ENCODE results near the gene ANKRD33B.

The ANKRD33B gene

DNA sequence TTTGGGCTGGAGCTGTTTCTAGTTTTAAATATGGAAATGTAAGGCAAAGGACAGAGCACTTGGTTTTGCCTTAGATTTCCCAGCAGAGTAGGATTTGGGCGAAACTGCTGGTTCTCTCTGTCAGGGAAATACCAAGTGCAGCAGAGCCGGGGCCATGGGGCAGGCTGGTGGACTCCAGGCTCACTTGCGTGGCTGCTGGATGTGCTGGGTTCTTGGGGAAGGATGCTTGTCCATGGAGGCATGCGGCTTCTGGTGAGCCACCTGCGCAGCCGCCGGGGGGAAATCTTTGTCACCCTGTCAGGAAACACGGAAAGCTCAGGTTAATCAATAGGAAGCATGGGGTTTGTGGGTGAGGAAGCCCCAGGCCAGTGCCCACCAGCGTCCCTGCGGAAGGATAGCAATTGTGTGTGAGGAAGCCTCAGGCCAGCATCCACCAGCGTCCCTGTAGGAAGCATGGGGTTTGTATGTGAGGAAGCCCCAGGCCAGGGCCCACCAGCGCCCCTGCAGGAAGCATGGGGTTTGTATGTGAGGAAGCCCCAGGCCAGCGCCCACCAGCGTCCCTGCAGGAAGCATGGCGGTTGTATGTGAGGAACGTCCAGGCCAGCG is 117.1 kb downstream of the ANKRD33B start:
- DNase-seq: no peak

DNA sequence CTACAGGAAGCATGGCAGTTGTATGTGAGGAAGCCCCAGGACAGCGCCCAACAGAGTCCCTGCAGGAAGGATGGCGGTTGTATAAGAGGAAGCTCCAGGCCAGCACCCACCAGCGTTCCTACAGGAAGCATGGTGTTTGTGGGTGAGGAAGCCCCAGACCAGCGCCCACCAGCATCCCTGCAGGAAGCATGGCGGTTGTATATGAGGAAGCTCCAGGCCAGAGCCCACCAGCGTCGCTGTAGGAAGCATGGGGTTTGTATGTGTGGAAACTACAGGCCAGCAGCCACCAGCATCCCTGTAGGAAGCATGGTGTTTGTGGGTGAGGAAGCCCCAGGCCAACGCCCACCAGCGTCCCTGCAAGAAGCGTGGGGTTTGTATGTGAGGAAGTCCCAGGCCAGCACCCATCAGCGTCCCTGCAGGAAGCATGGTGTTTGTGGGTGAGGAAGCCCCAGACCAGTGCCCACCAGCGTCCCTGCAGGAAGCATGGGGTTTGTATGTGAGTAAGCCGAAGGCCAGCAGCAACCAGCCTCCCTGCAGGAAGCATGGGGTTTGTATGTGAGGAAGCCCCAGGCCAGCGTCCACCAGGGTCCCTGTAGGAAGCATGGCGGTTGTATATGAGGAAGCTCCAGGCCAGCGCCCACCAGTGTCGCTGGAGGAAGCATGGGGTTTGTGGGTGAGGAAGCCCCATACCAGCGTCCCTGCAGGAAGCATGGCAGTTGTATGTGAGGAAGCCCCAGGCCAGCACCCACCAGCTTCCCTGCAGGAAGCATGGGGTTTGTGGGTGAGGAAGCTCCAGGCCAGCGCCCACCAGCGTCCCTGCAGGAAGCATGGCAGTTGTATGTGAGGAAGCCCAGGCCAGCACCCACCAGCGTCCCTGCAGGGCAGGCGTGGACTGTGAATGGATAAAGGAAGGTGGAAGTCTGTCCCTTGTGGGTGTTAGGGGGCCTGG is 118.1 kb downstream of the ANKRD33B start:
- DNase-seq: no peak

DNA sequence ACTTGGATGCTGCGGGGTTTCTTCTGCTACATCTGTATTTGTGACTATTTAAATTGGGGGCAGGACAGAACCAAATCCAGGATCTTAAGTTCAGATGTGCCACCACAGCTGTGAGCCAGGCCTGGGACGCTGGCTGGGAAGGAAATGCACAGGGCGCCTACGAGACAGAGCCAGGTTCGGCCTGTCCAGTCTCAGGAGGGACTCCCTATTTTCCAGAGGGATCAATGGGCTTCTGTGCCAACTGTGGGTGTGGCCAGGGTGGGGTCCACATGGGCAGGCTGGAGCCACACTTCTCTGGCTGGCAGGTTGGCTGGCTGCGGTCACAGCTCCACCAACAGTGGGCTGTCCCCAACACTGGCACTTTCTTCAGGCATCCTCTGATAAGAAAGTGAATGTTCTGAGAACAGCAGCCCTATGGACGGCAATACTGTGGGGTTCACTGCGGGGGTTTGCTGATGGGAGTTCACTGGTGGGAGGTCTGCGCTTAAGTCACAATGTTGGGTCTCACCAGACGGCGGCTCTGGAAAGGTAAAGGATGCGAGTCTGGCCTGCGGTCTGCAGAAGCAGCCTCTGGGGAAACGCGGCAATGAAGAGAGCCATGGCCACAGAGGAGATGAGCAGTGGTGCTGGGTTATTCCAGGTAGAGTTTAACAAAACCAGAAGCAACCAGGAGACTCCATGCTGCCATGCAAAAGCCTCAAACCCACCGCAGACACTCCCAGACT is 119.1 kb downstream of the ANKRD33B start:
- no peak for DNase-seq

DNA sequence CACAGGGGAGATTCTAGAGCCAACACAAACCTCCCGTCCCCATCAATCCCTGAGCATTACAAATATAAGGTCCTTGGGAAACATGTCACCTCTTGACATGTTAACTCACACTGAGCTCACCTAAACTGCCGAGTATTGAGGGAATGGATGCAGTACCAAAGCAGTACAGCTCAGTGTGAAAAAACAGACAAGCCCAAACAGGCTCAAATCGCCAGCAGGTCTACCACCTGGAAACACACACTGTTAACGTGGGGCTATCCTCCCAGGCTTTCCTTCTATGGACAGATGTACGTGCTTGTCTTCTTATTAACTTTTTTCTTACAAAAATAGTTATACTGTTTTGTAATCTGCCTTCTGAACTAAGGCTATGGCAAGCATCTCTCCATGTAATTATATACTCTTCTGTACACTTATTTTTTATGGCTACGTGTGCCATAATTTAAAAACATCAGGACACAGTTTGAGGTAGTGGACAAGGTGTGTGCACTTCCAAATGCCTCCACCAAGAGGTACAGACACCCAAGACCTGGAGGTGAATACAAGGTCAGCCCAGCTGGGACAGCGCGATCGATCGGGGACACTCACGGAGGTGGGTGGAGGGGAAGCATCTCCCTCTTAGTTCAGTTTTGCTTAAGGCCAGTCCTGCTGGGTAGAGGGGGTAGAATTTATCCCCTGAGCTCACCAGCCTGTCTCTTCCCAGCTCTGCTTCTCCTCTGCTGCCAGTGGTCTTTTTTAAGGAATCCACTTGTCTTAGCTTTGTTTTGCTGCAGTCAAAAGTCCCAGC is 120.6 kb downstream of the ANKRD33B start:
- DNase-seq: no peak

DNA sequence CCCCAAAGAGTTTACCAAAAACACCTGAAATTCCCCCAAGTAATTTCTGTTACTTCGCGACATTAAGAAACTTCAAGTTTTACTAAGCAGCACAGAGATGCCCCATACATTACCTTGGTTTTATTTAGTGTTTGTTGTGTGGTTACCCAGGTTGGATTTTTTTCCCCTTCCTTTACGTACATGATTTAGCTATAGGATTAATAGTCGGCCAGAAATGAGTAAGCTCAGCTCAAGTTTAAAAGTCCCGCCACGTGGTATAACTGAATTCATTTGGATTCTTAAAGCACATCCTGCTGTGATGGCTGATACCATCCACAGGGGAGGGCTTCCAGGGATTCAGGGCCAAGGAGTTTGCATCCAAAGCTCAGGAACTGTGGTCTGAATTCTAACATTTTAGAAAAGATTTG is 121.2 kb downstream of the ANKRD33B start:
- DNase-seq: no peak

DNA sequence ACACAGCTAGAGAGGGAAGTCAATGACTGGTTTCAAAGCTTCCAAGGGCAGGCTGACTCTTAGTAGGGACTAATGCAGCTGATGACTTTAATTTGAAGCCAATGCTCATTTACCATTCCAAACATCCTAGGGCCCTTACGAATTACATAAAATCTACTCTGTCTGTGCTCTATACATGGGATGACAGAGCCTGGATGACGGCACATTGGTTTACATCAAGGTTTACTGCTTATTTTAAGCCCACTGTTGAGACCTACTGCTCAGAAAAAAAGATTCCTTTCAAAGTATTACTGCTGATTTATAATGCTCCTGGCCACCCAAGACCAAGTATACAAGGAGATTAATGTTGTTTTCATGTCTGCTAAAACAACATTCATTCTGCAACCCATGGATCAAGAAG is 123.0 kb downstream of the ANKRD33B start:
- no peak for DNase-seq

DNA sequence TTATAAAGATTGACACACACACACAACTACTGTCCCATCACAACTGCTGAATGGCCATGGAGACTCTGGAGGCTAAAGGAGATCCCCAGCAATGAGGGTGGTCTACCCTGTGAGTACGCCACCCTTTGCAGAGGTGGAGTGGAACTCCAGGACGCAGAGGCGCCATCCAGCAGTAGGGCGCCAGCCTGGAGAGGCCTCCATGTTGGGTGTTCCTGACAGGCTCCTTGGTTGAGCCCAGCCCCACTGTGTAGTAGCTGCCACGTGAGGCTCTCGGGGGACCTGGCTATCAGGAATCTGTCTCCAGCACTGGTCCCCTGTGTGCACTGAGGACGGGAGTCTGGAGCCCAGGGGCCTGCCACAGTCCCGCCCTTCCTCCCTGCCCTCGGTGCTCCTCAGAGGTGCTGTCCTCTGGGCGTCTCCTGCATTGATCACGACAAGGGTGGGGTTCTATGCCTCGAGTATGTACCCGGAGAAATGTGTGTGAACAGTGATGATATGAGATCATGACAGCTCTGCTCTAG is 124.8 kb downstream of the ANKRD33B start:
- DNase-seq: no peak

DNA sequence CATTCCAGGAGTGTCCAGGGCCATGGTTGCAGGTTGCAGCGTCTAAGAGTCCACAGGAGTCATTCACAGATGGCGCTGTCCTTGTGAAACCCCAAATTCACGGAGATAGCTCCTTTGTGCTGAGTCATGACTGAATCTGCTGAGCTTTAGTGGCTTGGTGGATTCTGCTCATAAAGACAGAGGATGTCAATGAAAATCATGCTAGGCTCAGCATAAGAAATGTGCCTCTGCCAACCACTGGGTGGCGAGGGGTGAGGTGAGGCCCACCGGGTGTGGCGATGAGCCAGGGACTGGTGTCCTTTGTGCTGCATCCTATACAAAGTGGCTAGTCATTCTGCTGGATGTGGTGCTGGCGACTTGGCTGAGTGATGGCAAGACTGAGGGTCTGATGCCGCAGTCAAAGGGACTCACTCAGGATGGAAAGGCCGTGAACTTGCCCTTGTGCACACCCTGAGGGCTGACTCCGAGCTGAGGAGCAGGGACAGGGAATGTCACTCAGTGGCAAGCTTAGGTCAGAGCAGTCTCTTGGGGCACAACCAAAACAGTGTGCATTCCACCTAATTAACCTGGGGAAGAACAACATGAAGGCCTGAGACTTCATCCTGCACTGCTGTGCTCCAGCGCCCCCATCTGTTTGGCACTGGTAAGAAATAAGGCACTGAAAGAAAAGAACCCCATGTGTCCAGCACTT is 125.7 kb downstream of the ANKRD33B start:
- no peak for DNase-seq

DNA sequence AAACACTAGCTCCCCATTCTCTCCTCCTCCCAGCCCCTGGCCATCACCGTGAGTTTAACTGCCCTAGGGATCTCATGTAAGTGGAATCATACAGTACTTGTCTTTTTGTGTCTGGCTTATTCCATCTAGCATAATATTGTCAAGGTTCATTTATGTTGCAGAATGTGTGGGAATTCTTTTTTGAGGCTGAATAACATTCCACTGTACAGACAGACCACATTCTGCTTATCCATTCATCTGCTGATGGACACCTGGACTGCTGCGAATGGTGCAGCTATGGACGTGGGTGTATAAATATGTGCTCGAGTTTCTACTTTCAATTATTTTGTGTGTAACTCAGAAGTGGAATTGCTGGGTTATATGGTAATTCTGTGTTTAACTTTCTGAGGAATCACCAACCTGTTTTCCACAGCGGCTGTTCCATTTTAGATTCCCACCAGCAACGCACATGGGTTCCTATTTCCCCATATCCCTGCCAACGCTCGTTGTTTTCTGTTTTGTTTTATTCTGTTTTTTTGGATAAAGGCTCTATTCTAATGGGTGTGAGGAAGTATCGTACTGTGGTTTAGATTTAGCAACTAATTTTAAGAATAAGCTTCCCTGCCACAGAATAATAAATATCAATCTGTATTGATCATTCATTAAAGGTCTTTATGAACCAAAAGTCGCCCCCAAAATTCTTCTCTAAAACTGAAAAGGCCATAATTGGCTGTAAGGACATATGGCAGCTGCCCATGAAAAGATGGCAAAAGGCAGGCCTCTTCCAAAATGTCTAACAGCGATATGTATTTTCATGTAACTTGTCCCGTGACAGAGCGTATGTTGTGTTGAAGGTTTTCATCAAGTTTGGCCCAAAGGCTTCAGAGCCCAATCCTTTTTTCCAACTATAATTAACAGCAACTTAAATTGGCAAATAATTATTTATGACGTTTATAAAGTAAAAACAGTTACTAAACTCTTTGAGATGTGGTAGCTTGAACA is 126.9 kb downstream of the ANKRD33B start:
- DNase-seq: no peak

DNA sequence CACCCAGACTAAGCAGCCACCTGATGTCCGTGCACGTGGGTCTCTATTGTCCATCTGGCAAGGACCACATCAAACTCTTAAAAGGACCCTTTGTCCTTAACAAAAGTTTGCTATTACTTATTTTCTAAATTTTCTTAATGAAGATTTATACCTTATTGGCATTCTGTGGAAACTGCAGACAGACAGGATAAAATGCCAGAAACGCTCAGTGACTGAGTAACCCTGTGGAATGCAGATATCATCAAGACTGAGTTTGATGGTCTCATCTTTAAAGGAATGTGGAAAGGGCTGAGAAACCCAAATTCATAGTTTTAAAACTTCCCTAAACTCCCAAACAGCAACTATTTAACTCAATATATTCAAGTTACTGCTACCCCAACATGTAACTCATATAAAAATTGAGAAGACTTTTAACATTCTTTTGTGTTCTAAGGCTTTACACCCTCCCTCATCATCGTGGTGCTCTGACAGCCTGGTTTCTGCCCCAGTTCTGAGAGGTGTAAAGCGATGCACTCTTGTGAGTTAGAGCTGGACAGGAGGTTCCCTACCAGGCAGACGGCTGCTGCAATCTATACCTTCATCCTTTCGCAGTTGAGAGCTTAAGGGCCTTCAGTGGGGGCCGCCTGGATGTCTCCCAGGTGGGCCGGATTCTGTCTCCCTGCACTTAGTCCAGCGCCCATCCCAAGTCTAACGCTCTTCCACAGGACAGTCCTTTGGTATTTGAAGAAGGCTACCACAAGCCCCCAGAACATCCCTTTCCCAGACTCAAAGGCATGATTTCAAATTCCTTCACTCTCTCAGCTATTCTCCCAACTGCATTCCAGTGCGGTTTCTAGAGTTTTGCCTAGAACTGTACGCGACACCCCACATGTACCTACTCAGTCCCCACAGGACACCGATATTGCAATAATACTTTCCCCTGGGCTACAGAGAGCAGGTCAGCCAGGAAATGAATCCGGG is 128.2 kb downstream of the ANKRD33B start:
- no peak for DNase-seq

DNA sequence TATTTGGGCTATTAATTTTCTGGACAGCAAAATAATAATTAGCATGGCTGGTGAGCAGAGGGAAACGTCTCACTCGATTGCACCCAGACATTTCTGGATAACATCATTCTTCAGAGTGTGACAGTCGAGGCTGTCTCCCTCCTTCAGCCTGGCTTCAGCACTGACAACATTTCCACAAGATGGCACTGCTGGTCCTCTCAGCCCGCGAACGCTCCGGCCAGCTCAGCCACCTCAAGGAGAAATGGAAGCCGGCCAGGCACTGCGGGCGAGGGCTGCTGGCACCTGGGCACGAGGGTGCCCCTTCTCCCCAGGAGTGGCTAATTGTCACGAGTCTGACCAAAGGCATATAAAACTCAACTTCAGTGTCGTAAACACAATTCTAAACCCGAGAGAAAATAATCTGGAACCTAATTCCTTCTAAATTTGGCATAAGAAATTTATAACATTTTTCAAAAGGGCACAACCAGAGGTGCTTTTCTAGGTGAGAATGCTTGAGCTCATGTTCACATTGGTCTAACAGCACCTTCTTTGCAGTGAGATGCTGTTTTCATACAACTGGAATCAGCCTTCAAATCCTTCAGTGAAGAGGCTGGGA is 131.3 kb downstream of the ANKRD33B start:
- no peak for DNase-seq

DNA sequence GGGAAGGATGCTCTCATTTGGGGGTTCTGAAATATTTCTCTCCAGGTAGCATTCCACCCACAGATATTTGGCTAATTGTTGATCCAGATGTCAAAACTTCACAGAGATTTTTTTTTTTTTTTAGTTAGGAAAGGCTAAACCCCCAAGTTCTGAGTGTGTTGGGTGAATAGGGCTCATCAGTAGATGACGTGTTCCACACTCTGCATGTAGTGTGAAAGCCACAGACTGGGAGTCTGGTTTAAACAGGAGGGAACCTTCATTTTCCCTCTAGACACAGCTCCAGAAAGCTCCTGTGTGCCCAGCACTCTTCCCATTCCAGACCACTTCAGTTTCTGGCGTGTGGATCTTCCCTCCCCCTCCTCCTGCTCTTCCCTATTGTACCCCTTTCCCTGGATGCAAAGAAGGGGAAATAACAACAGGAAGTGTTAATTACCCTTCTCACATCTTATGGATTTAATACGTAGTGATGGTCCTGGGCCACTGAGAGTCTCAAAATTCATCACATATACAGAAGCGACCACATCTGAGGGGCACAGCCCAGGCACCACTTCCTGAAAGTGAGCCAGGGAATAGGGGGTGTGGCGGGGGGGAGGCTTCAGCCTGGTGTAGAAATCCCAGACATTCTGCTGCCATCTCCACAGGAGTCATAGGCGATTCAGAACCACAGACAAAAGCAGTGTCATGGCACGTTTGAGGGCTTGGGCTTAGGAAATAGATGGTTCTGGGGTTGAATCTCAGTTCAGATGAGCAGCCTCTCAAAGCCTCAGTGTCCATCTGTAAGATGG is 132.1 kb downstream of the ANKRD33B start:
- DNase-seq: no peak

DNA sequence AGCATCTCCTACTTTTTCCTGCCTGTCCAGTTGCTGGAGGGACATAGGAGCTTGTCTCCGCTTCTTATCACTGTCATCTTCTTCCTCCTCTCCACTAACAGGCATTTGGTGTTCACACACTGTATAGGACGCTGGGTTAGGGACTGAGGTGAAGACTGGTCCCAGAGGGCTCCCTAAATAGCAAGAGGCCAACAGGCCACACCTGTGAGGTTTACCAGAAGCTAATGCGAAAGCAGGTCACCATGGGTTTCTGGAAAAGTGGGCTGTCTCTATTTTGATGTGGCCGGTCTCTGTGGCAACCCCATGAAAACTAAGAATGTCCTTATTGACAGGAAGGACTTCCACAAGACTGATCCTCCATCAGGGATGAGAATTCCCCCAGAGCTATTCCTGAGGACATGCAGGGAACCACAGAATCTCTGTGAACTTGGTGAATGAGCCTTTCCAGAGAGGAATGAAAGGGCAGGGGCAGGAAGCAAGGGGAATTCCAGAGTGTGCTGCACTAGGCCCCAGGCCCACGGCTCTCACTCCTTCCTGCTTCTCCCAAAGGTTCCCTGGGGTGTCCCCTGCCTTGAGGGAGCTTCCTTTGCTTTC is 135.5 kb downstream of the ANKRD33B start:
- no peak for DNase-seq

DNA sequence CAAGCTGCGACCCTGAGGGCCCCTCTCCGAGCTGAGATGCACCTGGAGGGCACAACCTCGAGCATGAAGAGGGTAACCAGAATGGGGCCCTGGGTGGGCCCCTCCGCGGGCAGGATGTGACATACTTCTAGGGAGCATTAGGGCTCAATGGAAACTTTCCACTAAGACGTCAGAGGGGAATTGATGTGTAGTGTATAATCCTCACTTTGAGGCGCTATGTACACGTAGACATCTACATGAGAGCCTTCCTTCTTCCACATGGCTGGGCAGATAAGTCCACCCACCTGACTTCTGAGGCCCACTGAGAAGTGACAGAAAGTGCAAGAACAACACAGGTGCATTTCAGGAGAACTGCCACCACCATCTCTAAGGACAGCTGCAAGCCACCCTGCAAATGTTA is 136.1 kb downstream of the ANKRD33B start:
- no peak for DNase-seq

DNA sequence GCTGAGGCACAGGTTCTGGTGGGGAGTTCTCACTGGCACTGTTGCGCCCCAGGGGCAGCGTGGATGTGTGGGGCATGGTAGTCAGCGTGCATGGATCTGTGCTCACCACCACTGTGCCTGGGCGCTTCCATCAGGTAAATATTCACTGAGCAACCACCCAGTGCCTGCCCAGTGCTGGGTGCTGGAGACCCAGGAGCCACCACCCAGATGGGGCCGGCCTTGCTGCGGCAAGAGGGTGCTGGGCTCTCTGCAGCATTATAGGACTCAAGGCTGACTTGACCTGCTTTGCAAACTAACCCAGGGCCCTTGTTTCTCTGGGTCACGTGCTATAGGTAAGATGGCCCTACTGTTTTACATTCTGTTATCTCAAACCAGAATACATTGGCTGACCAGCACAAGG is 136.6 kb downstream of the ANKRD33B start:
- DNase-seq: no peak

DNA sequence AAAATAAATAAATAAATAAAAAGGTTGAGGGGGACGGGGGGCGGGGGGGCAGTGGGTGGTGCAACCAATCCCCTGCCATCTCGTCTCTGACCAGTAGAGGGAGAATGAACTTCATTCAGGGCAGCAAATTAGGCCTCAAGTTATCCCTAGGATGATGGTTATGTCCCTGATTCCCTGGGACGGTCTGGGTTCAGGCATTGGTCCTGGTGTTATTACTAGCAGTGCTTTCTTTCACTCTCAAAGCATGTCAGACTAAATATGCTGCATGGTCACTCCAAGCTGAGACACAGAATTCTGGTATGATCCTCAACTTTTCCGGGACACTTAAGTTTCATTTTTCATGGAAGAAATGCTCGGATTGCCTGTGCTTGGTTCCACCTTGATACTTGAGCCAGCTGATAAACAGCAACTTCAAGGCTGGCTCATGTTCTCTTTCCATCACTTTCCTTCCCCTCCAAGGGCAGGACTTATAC is 137.7 kb downstream of the ANKRD33B start:
- DNase-seq: no peak

DNA sequence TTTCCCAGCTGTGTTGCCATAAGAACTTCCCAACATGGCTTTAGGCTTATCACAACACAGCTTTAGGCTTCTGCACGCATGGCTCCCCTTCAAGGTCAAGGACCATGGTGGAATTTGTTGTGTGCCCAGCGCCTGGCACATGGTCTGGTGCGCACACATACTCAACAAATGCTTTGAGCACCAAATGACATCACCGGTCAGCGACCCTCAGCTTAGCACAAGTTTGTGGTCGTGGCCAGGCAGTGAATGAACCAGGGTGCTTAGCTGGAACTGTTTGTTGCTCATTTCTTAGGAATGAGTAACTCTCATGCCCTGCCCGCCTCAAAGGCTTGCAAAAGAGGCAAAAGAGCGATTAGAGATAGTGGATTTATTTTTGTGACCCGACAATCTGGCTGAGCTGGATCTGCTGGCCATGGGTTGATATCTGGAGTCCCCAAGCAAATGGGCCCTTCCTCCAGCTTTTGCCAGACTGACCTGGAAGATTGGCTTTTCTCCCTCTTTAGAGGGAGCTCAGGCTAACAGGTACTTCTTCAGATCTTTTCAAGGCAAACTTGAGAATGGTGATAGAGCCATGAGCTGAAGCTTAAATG is 138.3 kb downstream of the ANKRD33B start:
- no peak for DNase-seq
